ENCODE results near the gene IL18BP. TPM values are rescaled to one million over a fixed set of nuclear protein-coding genes. Genes with fewer than 3 reads are reported as not detected.

IL18BP gene
- total and polyA plus RNA-seq, 10 of the 15 experiments (the other 5 are each of a cell fraction or from before 2014, with no cell fraction given): 2.6 to 18.1 (median 10.7) TPM

DNA sequence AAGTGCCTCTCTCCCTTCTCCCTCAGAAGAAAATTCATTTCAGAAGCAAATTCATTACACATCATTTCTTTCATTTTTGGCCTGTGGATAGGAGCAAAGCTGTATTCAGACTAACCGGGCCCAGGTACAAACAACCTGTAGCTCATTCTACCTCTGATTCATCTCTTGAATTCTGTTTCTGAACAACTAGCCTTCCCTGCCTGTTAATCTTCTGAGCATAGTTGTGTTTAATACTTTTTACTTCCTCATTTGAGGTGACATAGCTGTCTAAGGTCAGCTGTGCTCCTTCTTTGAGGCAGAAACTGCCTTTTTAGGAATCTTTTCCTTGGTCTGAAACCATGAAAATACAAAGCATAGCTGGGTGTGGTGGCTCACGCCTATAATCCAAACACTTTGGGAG is 12.6 kb upstream of the IL18BP start (continued):
- TF ChIP-seq PAX8 (IDR thresholded peaks at IDR 0.05) (no peak), SRF (IDR thresholded peaks at IDR 0.05; ENCODE audit: low read depth in 2 of 2, low read length in 2 of 2) (peak in 1 of 2 experiments; percentile 66; a peak in 1 of 4 replicates), NR2F1 (conservative IDR thresholded peaks at IDR 0.05) (peak; percentile 29; the same call in 1 of the 2 replicates), IKZF2 (IDR thresholded peaks at IDR 0.05) (peak; percentile 22 to 39; a peak in 1 of 4 replicates), NR2C2 (IDR thresholded peaks at IDR 0.05; ENCODE audit: borderline replicate concordance, control insufficient read depth, insufficient read length, low read depth) (no peak), HDGF (IDR thresholded peaks at IDR 0.05) (no peak), MTA3 (IDR thresholded peaks at IDR 0.05; ENCODE audit: borderline replicate concordance, low read length) (no peak), TBL1XR1 (IDR thresholded peaks at IDR 0.05; ENCODE audit: low read depth, low read length) (no peak), PML (IDR thresholded peaks at IDR 0.05; ENCODE audit: low read length) (no peak), ZNF274 (IDR thresholded peaks at IDR 0.05; ENCODE audit: insufficient read depth, insufficient read length) (no peak), ZZZ3 (IDR thresholded peaks at IDR 0.05; ENCODE audit: control insufficient read depth, insufficient read length, low read depth) (no peak), RAD51 (IDR thresholded peaks at IDR 0.05) (no peak), CHD4 (IDR thresholded peaks at IDR 0.05) (no peak), NFIC (IDR thresholded peaks at IDR 0.05; ENCODE audit: low read depth, low read length) (no peak), RUNX3 (IDR thresholded peaks at IDR 0.05; ENCODE audit: low read length) (peak; percentile 14; the same call in 1 of the 2 replicates), SMAD5 (IDR thresholded peaks at IDR 0.05; ENCODE audit: low read depth) (no peak), ZNF207 (IDR thresholded peaks at IDR 0.05; ENCODE audit: borderline replicate concordance) (no peak), YBX1 (IDR thresholded peaks at IDR 0.05) (no peak), MEF2B (IDR thresholded peaks at IDR 0.05; ENCODE audit: partially characterized antibody, poor library complexity, severe bottlenecking) (no peak), MEF2A (IDR thresholded peaks at IDR 0.05; ENCODE audit: insufficient read depth, low read depth, low read length) (no peak)
- TF ChIP-seq, protein P1, sequence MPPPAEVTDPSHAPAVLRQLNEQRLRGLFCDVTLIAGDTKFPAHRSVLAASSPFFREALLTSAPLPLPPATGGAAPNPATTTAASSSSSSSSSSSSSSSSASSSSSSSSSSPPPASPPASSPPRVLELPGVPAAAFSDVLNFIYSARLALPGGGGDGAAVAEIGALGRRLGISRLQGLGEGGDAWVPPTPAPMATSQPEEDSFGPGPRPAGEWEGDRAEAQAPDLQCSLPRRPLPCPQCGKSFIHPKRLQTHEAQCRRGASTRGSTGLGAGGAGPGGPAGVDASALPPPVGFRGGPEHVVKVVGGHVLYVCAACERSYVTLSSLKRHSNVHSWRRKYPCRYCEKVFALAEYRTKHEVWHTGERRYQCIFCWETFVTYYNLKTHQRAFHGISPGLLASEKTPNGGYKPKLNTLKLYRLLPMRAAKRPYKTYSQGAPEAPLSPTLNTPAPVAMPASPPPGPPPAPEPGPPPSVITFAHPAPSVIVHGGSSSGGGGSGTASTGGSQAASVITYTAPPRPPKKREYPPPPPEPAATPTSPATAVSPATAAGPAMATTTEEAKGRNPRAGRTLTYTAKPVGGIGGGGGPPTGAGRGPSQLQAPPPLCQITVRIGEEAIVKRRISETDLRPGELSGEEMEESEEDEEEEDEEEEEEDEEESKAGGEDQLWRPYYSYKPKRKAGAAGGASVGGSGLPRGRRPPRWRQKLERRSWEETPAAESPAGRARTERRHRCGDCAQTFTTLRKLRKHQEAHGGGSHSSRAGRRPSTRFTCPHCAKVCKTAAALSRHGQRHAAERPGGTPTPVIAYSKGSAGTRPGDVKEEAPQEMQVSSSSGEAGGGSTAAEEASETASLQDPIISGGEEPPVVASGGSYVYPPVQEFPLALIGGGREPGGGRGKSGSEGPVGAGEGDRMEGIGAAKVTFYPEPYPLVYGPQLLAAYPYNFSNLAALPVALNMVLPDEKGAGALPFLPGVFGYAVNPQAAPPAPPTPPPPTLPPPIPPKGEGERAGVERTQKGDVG (CRISPR knock-in tag; IDR thresholded peaks at IDR 0.05): no peak
- TF ChIP-seq, protein P2, sequence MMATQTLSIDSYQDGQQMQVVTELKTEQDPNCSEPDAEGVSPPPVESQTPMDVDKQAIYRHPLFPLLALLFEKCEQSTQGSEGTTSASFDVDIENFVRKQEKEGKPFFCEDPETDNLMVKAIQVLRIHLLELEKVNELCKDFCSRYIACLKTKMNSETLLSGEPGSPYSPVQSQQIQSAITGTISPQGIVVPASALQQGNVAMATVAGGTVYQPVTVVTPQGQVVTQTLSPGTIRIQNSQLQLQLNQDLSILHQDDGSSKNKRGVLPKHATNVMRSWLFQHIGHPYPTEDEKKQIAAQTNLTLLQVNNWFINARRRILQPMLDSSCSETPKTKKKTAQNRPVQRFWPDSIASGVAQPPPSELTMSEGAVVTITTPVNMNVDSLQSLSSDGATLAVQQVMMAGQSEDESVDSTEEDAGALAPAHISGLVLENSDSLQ (IDR thresholded peaks at IDR 0.05): no peak
- TF ChIP-seq, protein P3, sequence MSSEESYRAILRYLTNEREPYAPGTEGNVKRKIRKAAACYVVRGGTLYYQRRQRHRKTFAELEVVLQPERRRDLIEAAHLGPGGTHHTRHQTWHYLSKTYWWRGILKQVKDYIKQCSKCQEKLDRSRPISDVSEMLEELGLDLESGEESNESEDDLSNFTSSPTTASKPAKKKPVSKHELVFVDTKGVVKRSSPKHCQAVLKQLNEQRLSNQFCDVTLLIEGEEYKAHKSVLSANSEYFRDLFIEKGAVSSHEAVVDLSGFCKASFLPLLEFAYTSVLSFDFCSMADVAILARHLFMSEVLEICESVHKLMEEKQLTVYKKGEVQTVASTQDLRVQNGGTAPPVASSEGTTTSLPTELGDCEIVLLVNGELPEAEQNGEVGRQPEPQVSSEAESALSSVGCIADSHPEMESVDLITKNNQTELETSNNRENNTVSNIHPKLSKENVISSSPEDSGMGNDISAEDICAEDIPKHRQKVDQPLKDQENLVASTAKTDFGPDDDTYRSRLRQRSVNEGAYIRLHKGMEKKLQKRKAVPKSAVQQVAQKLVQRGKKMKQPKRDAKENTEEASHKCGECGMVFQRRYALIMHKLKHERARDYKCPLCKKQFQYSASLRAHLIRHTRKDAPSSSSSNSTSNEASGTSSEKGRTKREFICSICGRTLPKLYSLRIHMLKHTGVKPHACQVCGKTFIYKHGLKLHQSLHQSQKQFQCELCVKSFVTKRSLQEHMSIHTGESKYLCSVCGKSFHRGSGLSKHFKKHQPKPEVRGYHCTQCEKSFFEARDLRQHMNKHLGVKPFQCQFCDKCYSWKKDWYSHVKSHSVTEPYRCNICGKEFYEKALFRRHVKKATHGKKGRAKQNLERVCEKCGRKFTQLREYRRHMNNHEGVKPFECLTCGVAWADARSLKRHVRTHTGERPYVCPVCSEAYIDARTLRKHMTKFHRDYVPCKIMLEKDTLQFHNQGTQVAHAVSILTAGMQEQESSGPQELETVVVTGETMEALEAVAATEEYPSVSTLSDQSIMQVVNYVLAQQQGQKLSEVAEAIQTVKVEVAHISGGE (CRISPR knock-in tag; IDR thresholded peaks at IDR 0.05): no peak
- TF ChIP-seq, protein P4, sequence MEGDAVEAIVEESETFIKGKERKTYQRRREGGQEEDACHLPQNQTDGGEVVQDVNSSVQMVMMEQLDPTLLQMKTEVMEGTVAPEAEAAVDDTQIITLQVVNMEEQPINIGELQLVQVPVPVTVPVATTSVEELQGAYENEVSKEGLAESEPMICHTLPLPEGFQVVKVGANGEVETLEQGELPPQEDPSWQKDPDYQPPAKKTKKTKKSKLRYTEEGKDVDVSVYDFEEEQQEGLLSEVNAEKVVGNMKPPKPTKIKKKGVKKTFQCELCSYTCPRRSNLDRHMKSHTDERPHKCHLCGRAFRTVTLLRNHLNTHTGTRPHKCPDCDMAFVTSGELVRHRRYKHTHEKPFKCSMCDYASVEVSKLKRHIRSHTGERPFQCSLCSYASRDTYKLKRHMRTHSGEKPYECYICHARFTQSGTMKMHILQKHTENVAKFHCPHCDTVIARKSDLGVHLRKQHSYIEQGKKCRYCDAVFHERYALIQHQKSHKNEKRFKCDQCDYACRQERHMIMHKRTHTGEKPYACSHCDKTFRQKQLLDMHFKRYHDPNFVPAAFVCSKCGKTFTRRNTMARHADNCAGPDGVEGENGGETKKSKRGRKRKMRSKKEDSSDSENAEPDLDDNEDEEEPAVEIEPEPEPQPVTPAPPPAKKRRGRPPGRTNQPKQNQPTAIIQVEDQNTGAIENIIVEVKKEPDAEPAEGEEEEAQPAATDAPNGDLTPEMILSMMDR (IDR thresholded peaks at IDR 0.05 in 2 of 3, conservative IDR thresholded peaks at IDR 0.05 in 1 of 3; ENCODE audit: control insufficient read depth in 2 of 3, extremely low read depth in 1 of 3, insufficient read depth in 1 of 3, low read depth in 3 of 3, low read length in 3 of 3): no peak

All from GM12878 (cell line).